ENCODE data around the gene PDZRN3. TPM values are rescaled to one million over a fixed set of nuclear protein-coding genes. Genes with fewer than 3 reads are reported as not detected.

Gene PDZRN3
- total and polyA plus RNA-seq, 2 experiments from 2014 or later: 7.5 to 14.0 TPM

DNA sequence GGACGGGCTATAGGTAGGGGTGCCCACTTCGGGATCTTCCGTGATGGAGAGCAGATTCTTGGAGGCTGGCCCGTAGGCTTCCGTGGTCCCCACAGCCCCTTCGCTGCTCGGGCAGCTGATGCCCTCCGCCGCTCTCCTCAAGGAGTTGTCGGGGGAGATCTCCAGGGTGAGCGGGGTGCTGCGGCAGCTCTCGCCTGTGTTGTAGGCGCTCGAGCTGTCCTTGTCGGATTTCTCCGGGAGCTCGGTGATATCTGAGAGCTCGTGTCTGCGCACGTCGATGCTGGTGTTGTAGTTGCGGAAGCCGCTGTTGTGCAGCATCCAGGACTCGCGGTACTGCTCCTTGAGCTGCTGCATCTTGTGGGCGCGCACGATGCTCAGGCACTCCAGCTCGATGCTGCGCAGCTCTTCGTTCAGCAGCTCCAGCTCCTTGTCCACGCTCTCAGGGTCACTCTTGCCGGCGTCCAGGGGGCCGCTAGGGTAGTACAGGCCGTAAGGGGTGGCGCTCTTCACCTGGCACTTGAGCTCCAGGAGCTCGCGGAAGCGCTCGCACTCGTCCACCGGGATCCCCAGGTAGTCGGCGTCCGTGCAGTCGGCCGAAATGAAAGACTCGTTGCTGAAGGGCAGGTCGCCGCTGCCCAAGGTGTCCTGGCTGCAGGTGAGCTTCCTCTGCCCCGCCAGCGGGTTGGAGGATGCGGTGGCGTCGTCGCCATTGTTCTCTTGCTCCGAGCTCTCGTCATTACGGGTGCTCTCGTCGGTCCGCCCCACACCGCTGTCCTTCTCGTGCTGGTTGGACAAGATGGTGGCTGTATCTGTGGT, 240.4 kb downstream of the PDZRN3 start:
- H3K4me1 ChIP-seq (ENCODE audit: insufficient read depth): no peaks in the 10 kb centered on the region
- Mint-ChIP-seq H3K27me3 (ENCODE audit: insufficient read depth, low read depth, poor library complexity) (no peaks in the 10 kb centered on the region), H3K9me3 (no peaks in the 10 kb centered on the region), H3K36me3 (ENCODE audit: low read depth) (peaks cover 13% of the 10 kb centered on the region), H3K4me3 (no peak overlapping the region), H3K4me1 (no peaks in the 10 kb centered on the region), H3K27ac (no peak overlapping the region)
- TF ChIP-seq CREB1 (CRISPR knock-in tag; IDR thresholded peaks at IDR 0.05; ENCODE audit: low read depth): no peak
- no peak for TF ChIP-seq CTCF (conservative IDR thresholded peaks at IDR 0.05; ENCODE audit: low read depth in 2 of 2)
- TF ChIP-seq, protein P1, sequence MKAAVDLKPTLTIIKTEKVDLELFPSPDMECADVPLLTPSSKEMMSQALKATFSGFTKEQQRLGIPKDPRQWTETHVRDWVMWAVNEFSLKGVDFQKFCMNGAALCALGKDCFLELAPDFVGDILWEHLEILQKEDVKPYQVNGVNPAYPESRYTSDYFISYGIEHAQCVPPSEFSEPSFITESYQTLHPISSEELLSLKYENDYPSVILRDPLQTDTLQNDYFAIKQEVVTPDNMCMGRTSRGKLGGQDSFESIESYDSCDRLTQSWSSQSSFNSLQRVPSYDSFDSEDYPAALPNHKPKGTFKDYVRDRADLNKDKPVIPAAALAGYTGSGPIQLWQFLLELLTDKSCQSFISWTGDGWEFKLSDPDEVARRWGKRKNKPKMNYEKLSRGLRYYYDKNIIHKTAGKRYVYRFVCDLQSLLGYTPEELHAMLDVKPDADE (IDR thresholded peaks at IDR 0.05): no peak
- TF ChIP-seq, protein P2, sequence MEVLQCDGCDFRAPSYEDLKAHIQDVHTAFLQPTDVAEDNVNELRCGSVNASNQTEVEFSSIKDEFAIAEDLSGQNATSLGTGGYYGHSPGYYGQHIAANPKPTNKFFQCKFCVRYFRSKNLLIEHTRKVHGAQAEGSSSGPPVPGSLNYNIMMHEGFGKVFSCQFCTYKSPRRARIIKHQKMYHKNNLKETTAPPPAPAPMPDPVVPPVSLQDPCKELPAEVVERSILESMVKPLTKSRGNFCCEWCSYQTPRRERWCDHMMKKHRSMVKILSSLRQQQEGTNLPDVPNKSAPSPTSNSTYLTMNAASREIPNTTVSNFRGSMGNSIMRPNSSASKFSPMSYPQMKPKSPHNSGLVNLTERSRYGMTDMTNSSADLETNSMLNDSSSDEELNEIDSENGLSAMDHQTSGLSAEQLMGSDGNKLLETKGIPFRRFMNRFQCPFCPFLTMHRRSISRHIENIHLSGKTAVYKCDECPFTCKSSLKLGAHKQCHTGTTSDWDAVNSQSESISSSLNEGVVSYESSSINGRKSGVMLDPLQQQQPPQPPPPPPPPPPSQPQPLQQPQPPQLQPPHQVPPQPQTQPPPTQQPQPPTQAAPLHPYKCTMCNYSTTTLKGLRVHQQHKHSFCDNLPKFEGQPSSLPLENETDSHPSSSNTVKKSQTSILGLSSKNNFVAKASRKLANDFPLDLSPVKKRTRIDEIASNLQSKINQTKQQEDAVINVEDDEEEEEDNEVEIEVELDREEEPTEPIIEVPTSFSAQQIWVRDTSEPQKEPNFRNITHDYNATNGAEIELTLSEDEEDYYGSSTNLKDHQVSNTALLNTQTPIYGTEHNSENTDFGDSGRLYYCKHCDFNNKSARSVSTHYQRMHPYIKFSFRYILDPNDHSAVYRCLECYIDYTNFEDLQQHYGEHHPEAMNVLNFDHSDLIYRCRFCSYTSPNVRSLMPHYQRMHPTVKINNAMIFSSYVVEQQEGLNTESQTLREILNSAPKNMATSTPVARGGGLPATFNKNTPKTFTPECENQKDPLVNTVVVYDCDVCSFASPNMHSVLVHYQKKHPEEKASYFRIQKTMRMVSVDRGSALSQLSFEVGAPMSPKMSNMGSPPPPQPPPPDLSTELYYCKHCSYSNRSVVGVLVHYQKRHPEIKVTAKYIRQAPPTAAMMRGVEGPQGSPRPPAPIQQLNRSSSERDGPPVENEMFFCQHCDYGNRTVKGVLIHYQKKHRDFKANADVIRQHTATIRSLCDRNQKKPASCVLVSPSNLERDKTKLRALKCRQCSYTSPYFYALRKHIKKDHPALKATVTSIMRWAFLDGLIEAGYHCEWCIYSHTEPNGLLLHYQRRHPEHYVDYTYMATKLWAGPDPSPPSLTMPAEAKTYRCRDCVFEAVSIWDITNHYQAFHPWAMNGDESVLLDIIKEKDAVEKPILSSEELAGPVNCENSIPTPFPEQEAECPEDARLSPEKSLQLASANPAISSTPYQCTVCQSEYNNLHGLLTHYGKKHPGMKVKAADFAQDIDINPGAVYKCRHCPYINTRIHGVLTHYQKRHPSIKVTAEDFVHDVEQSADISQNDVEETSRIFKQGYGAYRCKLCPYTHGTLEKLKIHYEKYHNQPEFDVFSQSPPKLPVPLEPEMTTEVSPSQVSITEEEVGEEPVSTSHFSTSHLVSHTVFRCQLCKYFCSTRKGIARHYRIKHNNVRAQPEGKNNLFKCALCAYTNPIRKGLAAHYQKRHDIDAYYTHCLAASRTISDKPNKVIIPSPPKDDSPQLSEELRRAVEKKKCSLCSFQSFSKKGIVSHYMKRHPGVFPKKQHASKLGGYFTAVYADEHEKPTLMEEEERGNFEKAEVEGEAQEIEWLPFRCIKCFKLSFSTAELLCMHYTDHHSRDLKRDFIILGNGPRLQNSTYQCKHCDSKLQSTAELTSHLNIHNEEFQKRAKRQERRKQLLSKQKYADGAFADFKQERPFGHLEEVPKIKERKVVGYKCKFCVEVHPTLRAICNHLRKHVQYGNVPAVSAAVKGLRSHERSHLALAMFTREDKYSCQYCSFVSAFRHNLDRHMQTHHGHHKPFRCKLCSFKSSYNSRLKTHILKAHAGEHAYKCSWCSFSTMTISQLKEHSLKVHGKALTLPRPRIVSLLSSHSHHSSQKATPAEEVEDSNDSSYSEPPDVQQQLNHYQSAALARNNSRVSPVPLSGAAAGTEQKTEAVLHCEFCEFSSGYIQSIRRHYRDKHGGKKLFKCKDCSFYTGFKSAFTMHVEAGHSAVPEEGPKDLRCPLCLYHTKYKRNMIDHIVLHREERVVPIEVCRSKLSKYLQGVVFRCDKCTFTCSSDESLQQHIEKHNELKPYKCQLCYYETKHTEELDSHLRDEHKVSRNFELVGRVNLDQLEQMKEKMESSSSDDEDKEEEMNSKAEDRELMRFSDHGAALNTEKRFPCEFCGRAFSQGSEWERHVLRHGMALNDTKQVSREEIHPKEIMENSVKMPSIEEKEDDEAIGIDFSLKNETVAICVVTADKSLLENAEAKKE (CRISPR knock-in tag; IDR thresholded peaks at IDR 0.05): no peak
- TF ChIP-seq ZNF331 (CRISPR knock-in tag; IDR thresholded peaks at IDR 0.05; ENCODE audit: low read depth): no peak
- no peak for TF ChIP-seq EZH2phosphoT487 (IDR thresholded peaks at IDR 0.05; ENCODE audit: unreplicated experiment)
- TF ChIP-seq NANOG (IDR thresholded peaks at IDR 0.05; ENCODE audit: borderline replicate concordance): no peak
- no peak for TF ChIP-seq POLR2AphosphoS5 (IDR thresholded peaks at IDR 0.05; ENCODE audit: low read depth)
- no peak for TF ChIP-seq REST (IDR thresholded peaks at IDR 0.05; ENCODE audit: unreplicated experiment)
- TF ChIP-seq JUNB (IDR thresholded peaks at IDR 0.05; ENCODE audit: unreplicated experiment): no peak
- no peak for TF ChIP-seq ZNF114 (CRISPR knock-in tag; IDR thresholded peaks at IDR 0.05)
- TF ChIP-seq EZH2 (IDR thresholded peaks at IDR 0.05; ENCODE audit: low read depth, unreplicated experiment): no peak
- TF ChIP-seq STAT1 (IDR thresholded peaks at IDR 0.05; ENCODE audit: unreplicated experiment): no peak
- no peaks in the 10 kb centered on the region for H4K20me1 ChIP-seq (replicated peaks; ENCODE audit: insufficient read depth)
- ATAC-seq: no peak
- DNase-seq (ENCODE audit: low spot score): no peak
- no peak overlapping the region for H3K4me2 ChIP-seq
- no peak overlapping the region for H2AFZ ChIP-seq
- H3K27ac ChIP-seq (ENCODE audit: low read depth): no peak overlapping the region
- H3F3A ChIP-seq (replicated peaks; ENCODE audit: low read depth): no peaks in the 10 kb centered on the region
- no peaks in the 10 kb centered on the region for H3K79me2 ChIP-seq (replicated peaks; ENCODE audit: insufficient read depth)
- H3K4me3 ChIP-seq: no peak overlapping the region
- 0 out of 2 replicates have a peak, but pooled peaks cover 3% of the 10 kb centered on the region for H3K9me2 ChIP-seq (ENCODE audit: insufficient read depth)
- no peaks in the 10 kb centered on the region for H3K27me3 ChIP-seq (ENCODE audit: insufficient read depth)
- no peaks in the 10 kb centered on the region for H3K36me3 ChIP-seq (ENCODE audit: insufficient read depth)
